ENCODE data around the gene PKNOX2.

Gene PKNOX2

GRCh38 chr11:125292100-125292499 lies 127.5 kb downstream of the PKNOX2 start:
- DNase-seq, result no peak

DNA sequence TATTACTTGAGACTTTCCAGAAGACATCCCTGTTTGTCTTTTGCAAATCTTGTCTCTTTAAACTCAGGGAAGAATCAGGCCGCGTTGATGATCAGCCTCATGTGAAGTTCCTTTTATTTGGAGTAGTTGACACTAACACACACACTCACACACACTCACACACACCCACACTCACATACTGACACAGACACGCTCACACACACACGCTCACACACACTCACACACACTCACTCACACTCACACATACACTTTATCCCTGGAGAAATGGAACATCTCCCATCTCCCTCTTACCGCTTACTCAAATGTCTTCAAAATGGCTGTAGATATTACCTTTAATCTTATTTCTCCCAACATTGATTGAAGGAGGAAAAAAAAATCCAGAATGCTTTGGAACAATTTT lies 129.0 kb downstream of the PKNOX2 start:
- no peak for DNase-seq

- DNase-seq, result no peak
These were observed 131.4 kb downstream of the PKNOX2 start for GRCh38 chr11:125295931-125296330.

DNA sequence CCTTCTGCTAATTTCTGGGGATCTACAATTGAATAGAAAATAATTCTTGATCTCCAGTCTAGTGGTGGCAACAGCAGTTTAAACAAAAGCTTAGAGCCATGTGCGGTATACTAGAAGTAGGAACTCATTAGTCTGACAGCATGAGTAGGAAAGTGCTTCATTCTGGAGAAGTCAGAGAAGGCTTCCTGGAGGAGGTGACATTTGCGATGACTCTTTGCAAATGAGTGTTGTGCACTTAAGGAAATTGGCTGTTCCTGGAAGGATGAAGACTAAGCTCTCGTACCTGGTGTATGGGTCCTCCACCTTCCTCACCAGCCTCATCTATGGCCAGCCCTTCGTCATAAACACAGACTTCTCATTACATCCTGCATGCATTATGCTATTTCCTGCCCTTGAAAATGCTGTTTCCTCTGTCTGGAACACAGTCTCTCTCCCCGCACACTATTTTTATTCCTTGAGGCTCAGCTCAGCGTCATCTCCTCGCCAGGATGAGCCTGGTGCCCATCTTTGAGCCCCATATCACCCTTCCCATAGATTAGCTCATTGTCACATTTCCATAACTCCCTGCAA lies 132.9 kb downstream of the PKNOX2 start:
- no peak for DNase-seq

DNA sequence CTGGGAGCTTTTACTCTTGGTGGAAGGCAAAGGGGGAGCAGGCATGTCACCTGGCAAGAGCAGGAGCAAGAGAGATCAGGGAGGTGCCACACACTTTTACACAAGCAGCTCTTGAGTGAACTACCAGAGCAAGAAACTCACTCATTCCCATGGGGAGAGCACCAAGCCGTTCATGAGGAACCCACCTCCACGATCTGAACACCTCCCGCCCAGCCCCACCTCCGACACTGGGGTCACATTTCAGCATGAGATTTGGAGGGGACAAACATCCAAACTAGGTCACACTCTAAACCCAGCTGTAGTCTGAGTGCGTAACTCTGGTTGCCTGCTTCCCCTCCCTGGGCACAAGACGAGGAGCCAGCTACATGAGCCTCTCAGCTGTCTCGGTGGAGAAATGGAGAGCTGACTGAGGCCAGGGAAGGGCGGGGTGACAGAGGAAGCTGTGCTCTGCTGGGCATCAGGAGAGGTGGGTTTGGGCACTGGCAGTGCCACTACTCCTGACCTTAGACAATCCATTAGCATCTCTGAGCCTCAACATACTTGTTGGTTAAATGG lies 134.6 kb downstream of the PKNOX2 start:
- no peak for DNase-seq

GRCh38 chr11:125299821-125300220 lies 135.3 kb downstream of the PKNOX2 start:
- DNase-seq, result no peak

DNA sequence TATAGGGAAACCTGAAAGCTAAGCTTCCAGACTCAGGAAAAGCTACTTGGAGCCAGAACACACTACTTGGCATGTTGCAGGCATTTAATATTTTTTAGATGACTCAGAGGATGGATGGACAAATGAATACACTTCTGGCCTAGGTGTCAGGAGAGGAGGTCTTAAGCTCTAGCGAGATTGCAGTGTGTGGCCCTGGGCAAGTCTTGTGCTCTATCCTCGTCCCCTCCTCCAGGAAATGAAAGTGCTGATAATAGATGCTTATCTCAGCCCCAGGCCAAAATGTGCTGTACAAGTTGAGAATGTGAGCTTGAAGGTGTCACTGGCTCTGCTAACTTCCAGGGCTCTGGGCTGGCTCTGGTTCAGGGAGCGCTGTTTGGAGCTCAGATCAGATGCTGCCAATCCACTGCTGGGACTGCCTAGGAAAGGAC lies 136.3 kb downstream of the PKNOX2 start:
- no peak for DNase-seq

- DNase-seq, result no peak
These were observed 136.8 kb downstream of the PKNOX2 start for GRCh38 chr11:125301346-125301745.

GRCh38 chr11:125303186-125303585 lies 138.6 kb downstream of the PKNOX2 start:
- DNase-seq, result no peak

DNA sequence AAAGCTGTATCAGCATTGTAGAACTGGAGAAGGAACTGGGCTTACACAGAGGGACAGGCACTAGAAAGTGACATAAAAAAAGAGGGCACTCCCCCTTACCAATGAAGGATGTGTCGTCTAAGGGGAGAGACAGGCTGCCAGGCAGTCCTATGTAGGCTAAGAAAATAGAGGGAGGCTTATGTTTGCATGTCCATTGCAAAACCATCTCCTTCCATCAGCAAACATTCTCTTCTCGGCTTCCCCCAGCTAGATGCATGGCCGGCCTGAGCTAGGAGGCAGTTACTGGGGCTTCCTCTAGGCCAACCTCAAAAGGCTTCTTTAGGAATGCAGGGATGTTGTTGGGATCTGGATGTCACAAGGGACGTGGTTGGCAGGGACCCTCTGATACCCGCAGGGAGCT lies 139.1 kb downstream of the PKNOX2 start:
- DNase-seq, result no peak

GRCh38 chr11:125304136-125304535 lies 139.6 kb downstream of the PKNOX2 start:
- no peak for DNase-seq

DNA sequence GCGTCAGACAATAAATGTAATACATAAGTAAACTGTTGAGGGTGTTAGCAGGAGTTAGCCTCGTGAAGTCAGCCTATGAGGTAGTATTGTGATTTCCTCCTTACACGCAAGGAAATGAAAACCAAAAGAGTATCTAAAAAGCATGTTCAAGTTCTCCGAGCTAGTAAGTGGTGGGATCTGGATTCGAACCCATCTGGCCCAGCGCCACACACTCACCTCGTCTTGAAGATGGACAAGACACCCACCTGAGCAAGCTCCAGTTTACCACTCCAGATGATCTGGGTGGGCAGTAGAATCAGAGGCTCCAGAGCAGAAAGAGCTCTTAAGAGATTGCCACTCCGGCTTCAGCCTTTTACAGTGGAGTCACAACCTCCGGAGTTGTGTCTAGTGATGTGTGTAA lies 140.3 kb downstream of the PKNOX2 start:
- DNase-seq, result no peak

- DNase-seq, result no peak
These were observed 140.8 kb downstream of the PKNOX2 start for GRCh38 chr11:125305345-125305744.

GRCh38 chr11:125306476-125306875 lies 141.9 kb downstream of the PKNOX2 start:
- no peak for DNase-seq

DNA sequence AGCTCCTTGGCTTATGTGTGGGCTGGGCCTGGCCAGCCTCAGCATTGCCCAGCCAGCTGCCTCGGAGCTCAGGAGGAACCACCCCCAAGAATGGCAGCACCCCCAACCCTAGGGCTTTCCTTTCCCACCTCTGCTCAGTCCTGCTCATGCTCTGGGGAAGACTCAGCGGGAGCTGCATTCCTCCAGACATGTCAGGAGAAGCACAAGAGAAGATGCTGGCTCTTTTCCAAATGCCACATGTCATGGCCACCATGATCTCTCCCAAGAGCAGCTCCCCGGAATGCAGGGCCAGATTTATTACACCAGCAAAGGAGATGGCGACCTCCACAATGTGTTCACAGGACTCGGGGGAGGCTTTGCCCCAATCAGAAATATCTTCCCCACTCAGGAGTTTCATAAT lies 143.7 kb downstream of the PKNOX2 start:
- no peak for DNase-seq

- no peak for DNase-seq
These were observed 147.8 kb downstream of the PKNOX2 start for GRCh38 chr11:125312391-125312790.

- DNase-seq, result no peak
These were observed 148.3 kb downstream of the PKNOX2 start for GRCh38 chr11:125312812-125313211.

DNA sequence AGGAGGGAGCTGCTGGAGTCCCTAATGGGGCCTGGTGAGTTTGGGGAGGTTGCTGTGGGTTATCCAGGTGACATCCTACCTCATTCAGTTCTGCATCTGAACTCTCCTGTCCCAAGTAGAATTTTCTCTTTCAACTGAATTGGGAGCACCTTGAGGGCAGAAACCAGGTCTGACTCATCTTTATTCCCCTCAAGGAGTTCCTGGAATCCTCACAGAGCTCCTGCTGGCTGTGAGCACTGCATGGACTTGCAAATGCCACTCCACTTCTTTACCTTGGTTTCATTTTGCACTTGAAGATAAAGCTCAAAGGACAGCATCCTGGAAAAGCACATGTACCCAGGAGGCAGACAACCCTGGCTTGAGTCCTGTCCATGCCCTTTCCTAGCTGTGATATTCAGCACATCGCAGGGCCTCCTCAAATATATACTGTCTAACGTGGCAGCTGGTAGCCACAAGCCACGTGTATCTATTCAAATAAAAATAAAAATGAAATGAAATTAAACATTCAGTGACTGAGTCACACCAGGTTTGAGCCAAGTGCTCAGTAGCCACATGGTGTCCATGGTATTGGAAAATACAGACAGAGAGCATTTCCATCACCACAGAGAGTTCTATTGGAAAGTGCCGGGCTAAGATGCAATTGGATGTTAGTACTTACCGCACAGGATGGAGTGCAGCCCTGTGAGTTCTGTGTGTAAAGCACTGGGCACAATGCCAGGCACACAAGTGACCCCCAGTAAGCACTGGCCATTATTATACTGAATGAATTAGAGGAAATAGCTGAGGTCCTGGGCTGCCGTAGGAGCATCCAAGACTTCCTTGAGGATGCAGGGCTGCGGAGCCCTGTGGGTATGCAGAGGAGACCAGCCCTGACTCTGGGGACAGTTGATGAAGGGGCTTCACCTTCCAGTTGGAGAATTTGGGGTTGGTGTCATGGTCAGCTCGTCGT lies 149.0 kb downstream of the PKNOX2 start:
- no peak for DNase-seq

DNA sequence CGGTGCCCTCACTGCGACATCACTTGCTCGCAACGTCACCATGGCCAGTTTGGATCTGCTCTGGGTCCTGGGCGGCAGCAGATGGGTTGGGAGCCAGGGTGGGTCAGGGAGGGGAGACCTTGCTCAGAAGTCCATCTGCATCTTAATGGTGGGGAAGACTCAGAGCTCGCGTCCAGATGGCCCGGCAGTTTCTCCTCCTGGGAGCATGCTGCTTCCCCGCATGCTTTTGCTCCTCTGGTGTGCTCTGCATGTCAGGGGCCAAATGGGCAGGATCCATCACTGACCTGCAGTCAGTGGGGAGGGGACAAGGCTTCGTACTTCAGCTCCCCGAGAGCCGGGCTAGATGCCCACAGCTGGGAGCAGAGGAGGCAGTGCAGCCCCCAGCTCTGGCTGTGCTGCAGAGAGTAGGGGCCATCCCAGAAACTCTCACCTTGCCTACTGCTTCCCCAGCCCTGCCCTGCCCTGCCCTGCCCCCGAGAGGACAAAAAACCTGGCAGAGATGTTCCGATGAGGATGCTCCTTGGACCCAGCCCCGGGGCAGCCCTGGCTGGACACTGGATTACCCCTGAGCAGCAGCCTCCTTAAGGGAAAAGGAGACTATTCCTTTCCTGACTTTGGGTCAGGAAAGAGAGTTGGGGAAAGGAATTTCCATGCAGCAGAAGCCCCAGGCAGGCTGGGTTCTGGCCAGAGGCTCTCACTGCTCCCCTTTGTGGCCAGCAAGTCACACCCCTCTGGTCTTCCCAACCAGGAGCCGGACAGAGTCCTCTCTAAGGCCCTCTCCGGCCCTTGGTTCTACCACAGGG lies 149.9 kb downstream of the PKNOX2 start:
- no peak for DNase-seq

DNA sequence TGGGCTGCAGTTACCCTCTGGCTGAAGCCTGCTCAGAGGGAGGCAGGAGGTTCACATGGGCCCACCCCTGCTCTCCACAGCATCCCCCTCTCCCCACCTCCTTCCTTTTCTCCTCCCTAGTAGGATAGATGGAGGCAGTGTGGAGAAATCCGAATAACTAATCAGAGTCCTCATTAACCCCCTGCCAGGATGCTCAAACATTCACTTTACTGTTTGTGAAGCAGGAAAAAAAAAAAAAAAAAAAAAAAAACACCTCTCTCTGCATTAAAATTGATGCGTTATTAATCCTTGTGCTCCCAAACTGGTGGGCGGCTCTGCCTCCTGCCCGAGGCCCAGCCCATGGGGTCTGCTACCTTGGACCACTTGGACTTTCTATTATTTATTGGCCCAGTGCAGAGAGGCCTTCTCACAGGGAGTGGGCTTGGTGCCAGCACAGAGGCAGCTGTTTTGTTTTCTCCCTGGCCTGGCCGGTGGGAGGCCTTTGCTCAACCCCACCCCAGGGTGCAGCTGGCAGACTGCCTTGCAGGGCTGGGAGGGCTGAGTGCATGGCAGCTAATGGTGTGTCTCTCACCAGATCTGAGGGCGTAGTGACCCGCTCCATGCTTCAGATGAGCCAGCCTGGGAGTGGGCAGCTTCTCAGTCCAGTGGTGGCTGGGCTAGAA lies 150.7 kb downstream of the PKNOX2 start:
- DNase-seq, result no peak

- no peak for DNase-seq
These were observed 152.9 kb downstream of the PKNOX2 start for GRCh38 chr11:125317416-125317815.

GRCh38 chr11:125319649-125320048 lies 155.1 kb downstream of the PKNOX2 start:
- DNase-seq, result no peak

Data from activated CD8-positive, alpha-beta memory T cell treated with anti-CD3 and anti-CD28 coated beads, Interleukin-2, amount 50 U/mL, for 4 hours (primary cell).